ENCODE results near the gene JMJD4.

JMJD4 gene

GRCh38 chr1:227769047-227769935 lies 34.2 kb upstream of the JMJD4 start:
- in situ Hi-C loops (cut with MboI; ENCODE audit: low sequenced_read_pairs), result loop anchor here (10.0 kb wide), 1 partner anchor 186 kb away; no protein-coding TSS in a partner anchor

GRCh38 chr1:227768640-227769039 lies 33.5 kb upstream of the JMJD4 start:
- in situ Hi-C loops (cut with MboI; ENCODE audit: low sequenced_read_pairs), result loop anchor here (10.0 kb wide), 1 partner anchor 186 kb away; no protein-coding TSS in a partner anchor

GRCh38 chr1:227768125-227768439 lies 33.0 kb upstream of the JMJD4 start:
- in situ Hi-C loops (cut with MboI; ENCODE audit: low sequenced_read_pairs), result loop anchor here (10.0 kb wide), 1 partner anchor 187 kb away; no protein-coding TSS in a partner anchor

GRCh38 chr1:227767401-227768124 lies 32.5 kb upstream of the JMJD4 start:
- in situ Hi-C loops (cut with MboI; ENCODE audit: low sequenced_read_pairs), result loop anchor here (10.0 kb wide), 1 partner anchor 187 kb away; no protein-coding TSS in a partner anchor

- in situ Hi-C loops (cut with MboI; ENCODE audit: low sequenced_read_pairs), result loop anchor here (10.0 kb wide), 1 partner anchor 188 kb away; no protein-coding TSS in a partner anchor
Measured at GRCh38 chr1:227766653-227767277, 31.7 kb upstream of the JMJD4 start.

- in situ Hi-C loops (cut with MboI; ENCODE audit: low sequenced_read_pairs), result loop anchor here (10.0 kb wide), 1 partner anchor 189 kb away; no protein-coding TSS in a partner anchor
Measured at GRCh38 chr1:227766015-227766634, 31.0 kb upstream of the JMJD4 start.

GRCh38 chr1:227765261-227766014 lies 30.3 kb upstream of the JMJD4 start:
- in situ Hi-C loops (cut with MboI; ENCODE audit: low sequenced_read_pairs), result loop anchor here (10.0 kb wide), 1 partner anchor 189 kb away; no protein-coding TSS in a partner anchor

- in situ Hi-C loops (cut with MboI; ENCODE audit: low sequenced_read_pairs), result loop anchor here (10.0 kb wide), 1 partner anchor 191 kb away; no protein-coding TSS in a partner anchor
Measured at GRCh38 chr1:227764019-227764391, 28.9 kb upstream of the JMJD4 start.

GRCh38 chr1:227763246-227764018 lies 28.3 kb upstream of the JMJD4 start:
- in situ Hi-C loops (cut with MboI; ENCODE audit: low sequenced_read_pairs), result loop anchor here (10.0 kb wide), 1 partner anchor 191 kb away; no protein-coding TSS in a partner anchor

- in situ Hi-C loops (cut with MboI; ENCODE audit: low sequenced_read_pairs), result loop anchor here (10.0 kb wide), 1 partner anchor 192 kb away; no protein-coding TSS in a partner anchor
Measured at GRCh38 chr1:227762231-227762911, 27.3 kb upstream of the JMJD4 start.

- in situ Hi-C loops (cut with MboI; ENCODE audit: low sequenced_read_pairs), result loop anchor here (10.0 kb wide), 1 partner anchor 193 kb away; no protein-coding TSS in a partner anchor
Measured at GRCh38 chr1:227761621-227762230, 26.6 kb upstream of the JMJD4 start.

GRCh38 chr1:227760377-227760776 lies 25.3 kb upstream of the JMJD4 start:
- in situ Hi-C loops (cut with MboI; ENCODE audit: low sequenced_read_pairs), result loop anchor here (10.0 kb wide), 1 partner anchor 194 kb away; no protein-coding TSS in a partner anchor

GRCh38 chr1:227759341-227760300 lies 24.5 kb upstream of the JMJD4 start:
- in situ Hi-C loops (cut with MboI; ENCODE audit: low sequenced_read_pairs), result loop anchor here (10.0 kb wide), 1 partner anchor 195 kb away; no protein-coding TSS in a partner anchor

- in situ Hi-C loops (cut with MboI; ENCODE audit: low sequenced_read_pairs), result no loop called here
Measured at GRCh38 chr1:227758366-227758765, 23.3 kb upstream of the JMJD4 start.

- in situ Hi-C loops (cut with MboI; ENCODE audit: low sequenced_read_pairs), result no loop called here
Measured at GRCh38 chr1:227757781-227758180, 22.7 kb upstream of the JMJD4 start.

- in situ Hi-C loops (cut with MboI; ENCODE audit: low sequenced_read_pairs), result no loop called here
Measured at GRCh38 chr1:227756172-227756959, 21.3 kb upstream of the JMJD4 start.
